ENCODE measurements around the gene RND3.

The RND3 gene

GRCh38 chr2:150487537-150488429 is at the start of gene RND3:
Gene RND3, minus strand, starts transcription at chr2:150487667. Its CDS starts 250 bp downstream, at chr2:150487417.
- DNase-seq, result peak; percentile 44
- H3K27ac Mint-ChIP-seq, result no peak within 1 kb of the TSS
- H3K36me3 Mint-ChIP-seq (ENCODE audit: low read depth), result no peaks in the 10 kb centered on the region
- H3K4me1 Mint-ChIP-seq (ENCODE audit: low read depth), result peaks cover 14% of the 10 kb centered on the region
- H3K9me3 Mint-ChIP-seq, result no peaks in the 10 kb centered on the region
- peak within 1 kb of the TSS; percentile 36 for H3K4me3 Mint-ChIP-seq
- peaks cover 65% of the 10 kb centered on the region for H3K27me3 Mint-ChIP-seq

GRCh38 chr2:150535176-150535575 is 47.7 kb upstream of the RND3 start:
- DNase-seq, result no peak
- peaks cover 13% of the 10 kb centered on the region for H3K9me3 Mint-ChIP-seq
- no peaks in the 10 kb centered on the region for H3K27me3 Mint-ChIP-seq
- H3K36me3 Mint-ChIP-seq (ENCODE audit: low read depth), result no peaks in the 10 kb centered on the region
- H3K4me1 Mint-ChIP-seq (ENCODE audit: low read depth), result no peaks in the 10 kb centered on the region
- H3K4me3 Mint-ChIP-seq, result no peak overlapping the region
- no peak overlapping the region for H3K27ac Mint-ChIP-seq

- Mint-ChIP-seq H3K9me3 (peaks cover 9% of the 10 kb centered on the region), H3K4me1 (ENCODE audit: low read depth) (no peaks in the 10 kb centered on the region), H3K27me3 (no peaks in the 10 kb centered on the region), H3K4me3 (no peak overlapping the region), H3K36me3 (ENCODE audit: low read depth) (no peaks in the 10 kb centered on the region), H3K27ac (no peak overlapping the region)
- DNase-seq, result no peak
Observed at GRCh38 chr2:150532879-150533278, 45.4 kb upstream of the RND3 start.

- H3K9me3 Mint-ChIP-seq, result peaks cover 9% of the 10 kb centered on the region
- no peak overlapping the region for H3K4me3 Mint-ChIP-seq
- DNase-seq, result no peak
- H3K27me3 Mint-ChIP-seq, result no peaks in the 10 kb centered on the region
- no peaks in the 10 kb centered on the region for H3K36me3 Mint-ChIP-seq (ENCODE audit: low read depth)
- H3K4me1 Mint-ChIP-seq (ENCODE audit: low read depth), result no peaks in the 10 kb centered on the region
- H3K27ac Mint-ChIP-seq, result no peak overlapping the region
Observed at GRCh38 chr2:150532020-150532419, 44.6 kb upstream of the RND3 start.

GRCh38 chr2:150531591-150531990 is 44.1 kb upstream of the RND3 start:
- Mint-ChIP-seq H3K27me3 (no peaks in the 10 kb centered on the region), H3K9me3 (peaks cover 9% of the 10 kb centered on the region), H3K4me1 (ENCODE audit: low read depth) (no peaks in the 10 kb centered on the region), H3K27ac (no peak overlapping the region), H3K4me3 (no peak overlapping the region), H3K36me3 (ENCODE audit: low read depth) (no peaks in the 10 kb centered on the region)
- no peak for DNase-seq

GRCh38 chr2:150530168-150530567 is 42.7 kb upstream of the RND3 start:
- Mint-ChIP-seq H3K36me3 (ENCODE audit: low read depth) (no peaks in the 10 kb centered on the region), H3K4me3 (no peak overlapping the region), H3K9me3 (no peaks in the 10 kb centered on the region), H3K27me3 (no peaks in the 10 kb centered on the region), H3K27ac (no peak overlapping the region), H3K4me1 (ENCODE audit: low read depth) (no peaks in the 10 kb centered on the region)
- no peak for DNase-seq

GRCh38 chr2:150528861-150529801 is 41.7 kb upstream of the RND3 start:
- Mint-ChIP-seq H3K27me3 (no peaks in the 10 kb centered on the region), H3K4me3 (no peak overlapping the region), H3K27ac (no peak overlapping the region), H3K36me3 (ENCODE audit: low read depth) (no peaks in the 10 kb centered on the region), H3K9me3 (no peaks in the 10 kb centered on the region), H3K4me1 (ENCODE audit: low read depth) (no peaks in the 10 kb centered on the region)
- DNase-seq, result no peak

GRCh38 chr2:150526827-150527226 is 39.4 kb upstream of the RND3 start:
- no peak overlapping the region for H3K4me3 Mint-ChIP-seq
- H3K27ac Mint-ChIP-seq, result no peak overlapping the region
- H3K4me1 Mint-ChIP-seq (ENCODE audit: low read depth), result no peaks in the 10 kb centered on the region
- no peak for DNase-seq
- no peaks in the 10 kb centered on the region for H3K36me3 Mint-ChIP-seq (ENCODE audit: low read depth)
- no peaks in the 10 kb centered on the region for H3K27me3 Mint-ChIP-seq
- H3K9me3 Mint-ChIP-seq, result no peaks in the 10 kb centered on the region

- H3K4me1 Mint-ChIP-seq (ENCODE audit: low read depth), result no peaks in the 10 kb centered on the region
- no peaks in the 10 kb centered on the region for H3K27me3 Mint-ChIP-seq
- H3K9me3 Mint-ChIP-seq, result no peaks in the 10 kb centered on the region
- H3K36me3 Mint-ChIP-seq (ENCODE audit: low read depth), result no peaks in the 10 kb centered on the region
- no peak for DNase-seq
- H3K27ac Mint-ChIP-seq, result no peak overlapping the region
- no peak overlapping the region for H3K4me3 Mint-ChIP-seq
Observed at GRCh38 chr2:150526006-150526405, 38.5 kb upstream of the RND3 start.

- no peaks in the 10 kb centered on the region for H3K4me1 Mint-ChIP-seq (ENCODE audit: low read depth)
- DNase-seq, result no peak
- no peaks in the 10 kb centered on the region for H3K36me3 Mint-ChIP-seq (ENCODE audit: low read depth)
- H3K27ac Mint-ChIP-seq, result no peak overlapping the region
- no peaks in the 10 kb centered on the region for H3K27me3 Mint-ChIP-seq
- H3K9me3 Mint-ChIP-seq, result no peaks in the 10 kb centered on the region
- H3K4me3 Mint-ChIP-seq, result no peak overlapping the region
Observed at GRCh38 chr2:150522269-150522668, 34.8 kb upstream of the RND3 start.

GRCh38 chr2:150520887-150521664 is 33.6 kb upstream of the RND3 start:
- H3K4me3 Mint-ChIP-seq, result no peak overlapping the region
- H3K27ac Mint-ChIP-seq, result no peak overlapping the region
- DNase-seq, result no peak
- H3K9me3 Mint-ChIP-seq, result no peaks in the 10 kb centered on the region
- no peaks in the 10 kb centered on the region for H3K4me1 Mint-ChIP-seq (ENCODE audit: low read depth)
- no peaks in the 10 kb centered on the region for H3K36me3 Mint-ChIP-seq (ENCODE audit: low read depth)
- H3K27me3 Mint-ChIP-seq, result no peaks in the 10 kb centered on the region

- Mint-ChIP-seq H3K36me3 (ENCODE audit: low read depth) (no peaks in the 10 kb centered on the region), H3K9me3 (no peaks in the 10 kb centered on the region), H3K27me3 (no peaks in the 10 kb centered on the region), H3K4me3 (no peak overlapping the region), H3K27ac (no peak overlapping the region), H3K4me1 (ENCODE audit: low read depth) (no peaks in the 10 kb centered on the region)
- DNase-seq, result no peak
Observed at GRCh38 chr2:150520033-150520432, 32.6 kb upstream of the RND3 start.

- H3K36me3 Mint-ChIP-seq (ENCODE audit: low read depth), result no peaks in the 10 kb centered on the region
- no peaks in the 10 kb centered on the region for H3K4me1 Mint-ChIP-seq (ENCODE audit: low read depth)
- H3K27me3 Mint-ChIP-seq, result no peaks in the 10 kb centered on the region
- no peak for DNase-seq
- H3K9me3 Mint-ChIP-seq, result no peaks in the 10 kb centered on the region
- H3K4me3 Mint-ChIP-seq, result no peak overlapping the region
- no peak overlapping the region for H3K27ac Mint-ChIP-seq
Observed at GRCh38 chr2:150517951-150518680, 30.6 kb upstream of the RND3 start.

GRCh38 chr2:150513647-150514046 is 26.2 kb upstream of the RND3 start:
- Mint-ChIP-seq H3K4me3 (no peak overlapping the region), H3K36me3 (ENCODE audit: low read depth) (no peaks in the 10 kb centered on the region), H3K27me3 (no peaks in the 10 kb centered on the region), H3K27ac (no peak overlapping the region), H3K4me1 (ENCODE audit: low read depth) (no peaks in the 10 kb centered on the region), H3K9me3 (no peaks in the 10 kb centered on the region)
- DNase-seq, result no peak
